Chondrocyte (in vitro differentiated cells): ENCODE data around the gene NWD2. TPM values are rescaled to one million over a fixed set of nuclear protein-coding genes. Genes with fewer than 3 reads are reported as not detected.

ENCODE experiments used
- DNase-seq: peaks from one replicate; pipeline ENCODE4 v3.0.0; 2021; ENCODE audit warnings: mixed read lengths, low spot score
- H3K27ac Mint-ChIP-seq: one replicate; pipeline ENCODE4 v1.8.0; 2021; ENCODE audit warnings: mild to moderate bottlenecking, moderate library complexity, mixed read lengths; ENCODE audit not compliant: unreplicated experiment
- H3K27me3 Mint-ChIP-seq: 2 replicates; pipeline ENCODE4 v1.8.0; 2021; ENCODE audit warnings: low read depth, mixed read lengths
- H3K36me3 Mint-ChIP-seq: 2 replicates; pipeline ENCODE4 v1.8.0; 2021; ENCODE audit warnings: low read depth, mixed read lengths
- H3K4me1 Mint-ChIP-seq: 2 replicates; pipeline ENCODE4 v1.8.0; 2021; ENCODE audit warnings: low read depth, mild to moderate bottlenecking, mixed read lengths
- H3K4me3 Mint-ChIP-seq: one replicate; pipeline ENCODE4 v1.8.0; 2021; ENCODE audit warnings: mild to moderate bottlenecking, moderate library complexity, mixed read lengths; ENCODE audit not compliant: unreplicated experiment
- H3K9me3 Mint-ChIP-seq: 2 replicates; pipeline ENCODE4 v1.8.0; 2021; ENCODE audit warnings: low read depth, mixed read lengths
- total RNA-seq: library from RNA; stranded (reverse); gene quantifications from 3 replicates; pipeline ENCODE4 v1.2.1, GENCODE V29; 2021
- TF ChIP-seq, protein P1 (sequence below): fragments of 200-600 bp; sonication (generic); IDR thresholded peaks from 2 replicates; pipeline ENCODE4 v1.5.0; 2021; ENCODE audit warnings: antibody characterized with exemption, mild to moderate bottlenecking, moderate library complexity

NWD2 gene
- total RNA-seq, 1 donor from 2014 or later = not detected

GRCh38 chr4:37320513-37321235, 76.1 kb downstream of the NWD2 start:
- no peak for DNase-seq
- H3K27me3 Mint-ChIP-seq = peaks cover 4% of the 10 kb centered on the region
- no peaks in the 10 kb centered on the region for H3K4me1 Mint-ChIP-seq
- no peaks in the 10 kb centered on the region for H3K36me3 Mint-ChIP-seq
- TF ChIP-seq, protein P1, sequence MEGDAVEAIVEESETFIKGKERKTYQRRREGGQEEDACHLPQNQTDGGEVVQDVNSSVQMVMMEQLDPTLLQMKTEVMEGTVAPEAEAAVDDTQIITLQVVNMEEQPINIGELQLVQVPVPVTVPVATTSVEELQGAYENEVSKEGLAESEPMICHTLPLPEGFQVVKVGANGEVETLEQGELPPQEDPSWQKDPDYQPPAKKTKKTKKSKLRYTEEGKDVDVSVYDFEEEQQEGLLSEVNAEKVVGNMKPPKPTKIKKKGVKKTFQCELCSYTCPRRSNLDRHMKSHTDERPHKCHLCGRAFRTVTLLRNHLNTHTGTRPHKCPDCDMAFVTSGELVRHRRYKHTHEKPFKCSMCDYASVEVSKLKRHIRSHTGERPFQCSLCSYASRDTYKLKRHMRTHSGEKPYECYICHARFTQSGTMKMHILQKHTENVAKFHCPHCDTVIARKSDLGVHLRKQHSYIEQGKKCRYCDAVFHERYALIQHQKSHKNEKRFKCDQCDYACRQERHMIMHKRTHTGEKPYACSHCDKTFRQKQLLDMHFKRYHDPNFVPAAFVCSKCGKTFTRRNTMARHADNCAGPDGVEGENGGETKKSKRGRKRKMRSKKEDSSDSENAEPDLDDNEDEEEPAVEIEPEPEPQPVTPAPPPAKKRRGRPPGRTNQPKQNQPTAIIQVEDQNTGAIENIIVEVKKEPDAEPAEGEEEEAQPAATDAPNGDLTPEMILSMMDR = no peak
- no peak overlapping the region for H3K4me3 Mint-ChIP-seq
- peaks cover 12% of the 10 kb centered on the region for H3K9me3 Mint-ChIP-seq
- no peak overlapping the region for H3K27ac Mint-ChIP-seq

DNA sequence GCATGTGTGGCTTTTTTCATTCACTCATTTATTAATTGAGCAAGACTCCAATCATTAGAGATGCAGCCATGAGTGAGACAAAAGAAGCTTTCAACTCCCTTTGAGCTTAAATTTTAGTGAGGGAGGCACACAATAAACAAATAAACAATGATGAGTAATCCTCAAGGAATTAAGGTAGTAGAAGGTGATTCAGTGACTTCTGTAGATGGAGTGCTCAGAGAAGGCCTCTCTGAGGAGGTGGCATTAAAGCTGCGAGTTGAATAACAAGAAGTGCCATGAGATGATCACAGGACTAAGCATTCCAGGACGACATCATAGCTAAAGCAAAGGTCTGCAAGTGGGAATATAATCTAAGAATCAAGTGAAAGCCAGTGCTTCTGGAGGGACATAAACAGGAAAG, 77.6 kb downstream of the NWD2 start:
- Mint-ChIP-seq H3K9me3 (peaks cover 5% of the 10 kb centered on the region), H3K27me3 (peaks cover 4% of the 10 kb centered on the region), H3K4me3 (no peak overlapping the region), H3K27ac (no peak overlapping the region), H3K4me1 (no peaks in the 10 kb centered on the region), H3K36me3 (no peaks in the 10 kb centered on the region)
- TF ChIP-seq, protein P1 = no peak
- DNase-seq = no peak

DNA sequence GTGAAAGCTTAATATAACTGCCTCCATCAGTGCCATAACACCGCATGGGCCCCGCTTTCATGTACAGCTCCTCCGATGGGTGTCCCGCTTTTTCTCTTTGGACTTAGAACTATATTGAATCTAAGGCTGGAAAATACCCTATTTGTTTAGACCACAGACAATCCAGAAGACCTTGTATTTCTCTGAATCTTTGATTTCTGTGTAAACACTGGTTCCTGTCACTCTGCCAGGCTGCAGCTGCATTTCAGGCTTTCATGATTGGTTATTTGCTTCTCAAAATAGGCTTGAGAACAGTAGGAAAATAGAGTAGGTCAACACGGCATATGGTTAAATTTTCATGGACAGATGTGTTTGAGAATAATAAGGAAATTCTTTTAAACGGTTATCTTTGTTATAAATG, 80.0 kb downstream of the NWD2 start:
- Mint-ChIP-seq H3K4me1 (no peaks in the 10 kb centered on the region), H3K9me3 (peaks cover 13% of the 10 kb centered on the region), H3K4me3 (no peak overlapping the region), H3K27me3 (peaks cover 4% of the 10 kb centered on the region), H3K27ac (no peak overlapping the region), H3K36me3 (no peaks in the 10 kb centered on the region)
- TF ChIP-seq, protein P1 = no peak
- no peak for DNase-seq

DNA sequence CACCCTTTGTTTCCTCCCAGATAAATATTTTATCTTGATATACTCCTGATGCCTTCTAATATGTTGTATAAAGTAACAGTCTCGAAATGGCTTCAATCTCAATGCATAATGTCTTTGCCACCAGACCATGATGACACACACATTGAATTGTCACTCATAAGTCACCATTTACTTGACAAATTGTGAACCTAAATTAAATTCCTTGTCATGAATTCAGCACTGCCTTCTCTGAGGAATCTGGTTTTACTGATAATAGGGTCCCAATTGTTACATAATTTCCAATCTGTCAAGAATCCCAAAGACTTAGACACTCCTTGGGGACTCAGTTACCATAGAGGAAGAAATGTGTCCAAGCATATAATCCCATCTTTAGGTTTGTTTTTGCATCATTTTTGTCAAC, 82.3 kb downstream of the NWD2 start:
- TF ChIP-seq, protein P1 = no peak
- Mint-ChIP-seq H3K27ac (no peak overlapping the region), H3K36me3 (no peaks in the 10 kb centered on the region), H3K27me3 (peaks cover 4% of the 10 kb centered on the region), H3K4me3 (no peak overlapping the region), H3K9me3 (peaks cover 13% of the 10 kb centered on the region), H3K4me1 (no peaks in the 10 kb centered on the region)
- no peak for DNase-seq

GRCh38 chr4:37338972-37339371, 94.4 kb downstream of the NWD2 start:
- TF ChIP-seq, protein P1 = no peak
- Mint-ChIP-seq H3K4me1 (no peaks in the 10 kb centered on the region), H3K27ac (no peak overlapping the region), H3K27me3 (no peaks in the 10 kb centered on the region), H3K9me3 (peaks cover 8% of the 10 kb centered on the region), H3K36me3 (no peaks in the 10 kb centered on the region), H3K4me3 (no peak overlapping the region)
- DNase-seq = no peak
